Esophagus muscularis mucosa (tissue), 4 donors: ENCODE measurements around the gene TMEM263.

Experiments used
- EP300 ChIP-seq: sonication (generic); formaldehyde crosslinking; IDR thresholded peaks from one replicate; pipeline ENCODE4 v1.6.1; 2017; ENCODE audit warnings: antibody characterized with exemption
- POLR2A ChIP-seq: fragments of 450-650 bp; IDR thresholded peaks from one replicate; pipeline ENCODE4 v1.6.1; 2017; ENCODE audit warnings: antibody characterized with exemption, moderate library complexity, mild to moderate bottlenecking, low read depth
- POLR2AphosphoS5 ChIP-seq, 2 donors: sonication (generic); formaldehyde crosslinking; IDR thresholded peaks; one replicate each; pipeline ENCODE4 v1.6.1; 2017; ENCODE audit warnings: antibody characterized with exemption in 2 of 2
- TF ChIP-seq, protein P1 (sequence below), 3 experiments: fragments of 200-600 bp in 2 of 3; fragments of 450-650 bp in 1 of 3; sonication (generic) in 2 of 3; IDR thresholded peaks; one replicate each; pipeline ENCODE4 v1.5.1; 2017 to 2019; ENCODE audit warnings: antibody characterized with exemption in 3 of 3, mild to moderate bottlenecking in 2 of 3, moderate library complexity in 1 of 3

DNA sequence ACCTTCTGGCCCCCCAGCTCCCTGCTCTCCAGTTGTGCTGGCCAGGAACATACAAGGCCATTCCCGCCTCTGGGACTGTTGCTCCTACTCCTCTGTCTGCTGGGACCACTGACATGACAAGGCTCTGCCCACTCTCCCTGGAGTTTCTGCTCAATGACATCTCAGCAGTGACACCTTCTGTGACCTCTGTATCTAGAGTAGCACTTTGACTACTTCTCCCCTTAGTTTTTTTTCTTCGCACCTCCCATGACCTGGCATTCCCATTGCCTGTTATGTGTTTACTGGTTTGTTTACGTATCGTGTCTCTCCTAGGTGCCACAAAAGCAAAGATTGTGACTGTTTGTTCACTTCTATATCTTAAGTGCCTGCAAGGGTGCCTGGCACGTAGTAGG lies 40.1 kb upstream of the TMEM263 start:
- TF ChIP-seq, protein P1, sequence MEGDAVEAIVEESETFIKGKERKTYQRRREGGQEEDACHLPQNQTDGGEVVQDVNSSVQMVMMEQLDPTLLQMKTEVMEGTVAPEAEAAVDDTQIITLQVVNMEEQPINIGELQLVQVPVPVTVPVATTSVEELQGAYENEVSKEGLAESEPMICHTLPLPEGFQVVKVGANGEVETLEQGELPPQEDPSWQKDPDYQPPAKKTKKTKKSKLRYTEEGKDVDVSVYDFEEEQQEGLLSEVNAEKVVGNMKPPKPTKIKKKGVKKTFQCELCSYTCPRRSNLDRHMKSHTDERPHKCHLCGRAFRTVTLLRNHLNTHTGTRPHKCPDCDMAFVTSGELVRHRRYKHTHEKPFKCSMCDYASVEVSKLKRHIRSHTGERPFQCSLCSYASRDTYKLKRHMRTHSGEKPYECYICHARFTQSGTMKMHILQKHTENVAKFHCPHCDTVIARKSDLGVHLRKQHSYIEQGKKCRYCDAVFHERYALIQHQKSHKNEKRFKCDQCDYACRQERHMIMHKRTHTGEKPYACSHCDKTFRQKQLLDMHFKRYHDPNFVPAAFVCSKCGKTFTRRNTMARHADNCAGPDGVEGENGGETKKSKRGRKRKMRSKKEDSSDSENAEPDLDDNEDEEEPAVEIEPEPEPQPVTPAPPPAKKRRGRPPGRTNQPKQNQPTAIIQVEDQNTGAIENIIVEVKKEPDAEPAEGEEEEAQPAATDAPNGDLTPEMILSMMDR (IDR thresholded peaks at IDR 0.05) = no peak
- no peak for TF ChIP-seq EP300
- no peak for TF ChIP-seq POLR2A
- TF ChIP-seq POLR2AphosphoS5 (IDR thresholded peaks at IDR 0.05) = no peak
